ENCODE measurements around the gene SKI.

GRCh38 chr1:2194898-2195673 is 33.0 kb upstream of the SKI start:
- TF ChIP-seq CTCF (IDR thresholded peaks at IDR 0.05; ENCODE audit: poor library complexity), result peak; percentile 98
- TF ChIP-seq EZH2phosphoT487 (IDR thresholded peaks at IDR 0.05; ENCODE audit: low read depth, severe bottlenecking, unreplicated experiment), result no peak
